ENCODE results near the gene C1R. TPM values are rescaled to one million over a fixed set of nuclear protein-coding genes. Genes with fewer than 3 reads are reported as not detected.

The C1R gene
- total RNA-seq, 1 donor from 2014 or later = 82.9 TPM

DNA sequence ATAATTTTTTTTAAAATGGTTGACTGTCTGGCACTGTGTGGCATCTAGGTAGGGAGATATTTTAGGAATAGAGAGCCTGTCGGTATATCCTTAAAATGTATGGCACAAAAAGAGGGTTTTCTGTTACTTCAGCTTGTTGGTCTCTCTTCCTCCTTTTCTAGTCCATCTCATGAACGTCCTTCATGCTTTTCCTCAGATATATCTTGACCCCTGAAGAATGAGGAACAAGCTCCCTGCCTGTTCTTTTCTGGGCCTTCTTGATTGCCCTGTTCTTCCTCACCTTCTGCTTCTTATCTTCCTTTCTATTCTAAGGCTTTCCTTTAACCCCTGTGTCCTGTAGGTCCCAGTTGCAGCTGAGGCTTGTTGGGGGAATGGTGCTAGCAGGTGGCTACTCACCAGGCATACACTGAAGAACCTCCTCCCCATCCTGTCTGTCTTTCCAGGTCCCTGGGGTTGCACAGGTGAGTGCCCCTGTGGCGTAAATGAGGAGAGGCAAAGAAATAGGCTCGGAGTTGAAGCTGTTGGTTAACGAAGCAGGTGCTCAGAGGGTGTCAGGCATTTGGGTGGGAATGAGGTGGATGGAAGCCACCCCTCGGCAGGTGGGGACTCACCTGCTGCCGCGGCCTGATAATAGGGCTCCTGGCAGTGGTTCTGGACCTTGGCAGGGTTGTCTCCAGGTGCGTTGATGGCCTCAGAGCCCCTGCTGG is 7.2 kb upstream of the C1R start:
- DNase-seq (ENCODE audit: low read depth) = no peak

DNA sequence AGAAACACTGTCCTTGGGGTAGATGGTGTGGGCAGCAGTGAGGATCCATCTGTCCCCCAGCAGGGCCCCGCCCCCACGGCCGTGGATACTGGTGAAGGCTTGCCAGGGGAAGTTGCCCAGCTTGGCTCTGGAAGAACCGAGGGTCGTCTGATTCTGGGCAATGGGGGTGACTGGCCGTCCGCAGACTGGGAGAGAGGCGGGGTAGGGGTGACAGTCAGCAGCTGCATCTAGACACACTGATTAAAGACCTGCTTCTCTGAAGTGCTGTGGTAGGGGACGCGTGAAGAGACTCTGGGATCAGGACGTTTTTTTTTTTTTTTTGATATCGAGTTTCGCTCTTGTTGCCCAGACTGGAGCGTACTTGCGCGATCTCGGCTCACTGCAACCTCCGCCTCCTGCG is 4.7 kb upstream of the C1R start:
- DNase-seq (ENCODE audit: low read depth) = no peak

DNA sequence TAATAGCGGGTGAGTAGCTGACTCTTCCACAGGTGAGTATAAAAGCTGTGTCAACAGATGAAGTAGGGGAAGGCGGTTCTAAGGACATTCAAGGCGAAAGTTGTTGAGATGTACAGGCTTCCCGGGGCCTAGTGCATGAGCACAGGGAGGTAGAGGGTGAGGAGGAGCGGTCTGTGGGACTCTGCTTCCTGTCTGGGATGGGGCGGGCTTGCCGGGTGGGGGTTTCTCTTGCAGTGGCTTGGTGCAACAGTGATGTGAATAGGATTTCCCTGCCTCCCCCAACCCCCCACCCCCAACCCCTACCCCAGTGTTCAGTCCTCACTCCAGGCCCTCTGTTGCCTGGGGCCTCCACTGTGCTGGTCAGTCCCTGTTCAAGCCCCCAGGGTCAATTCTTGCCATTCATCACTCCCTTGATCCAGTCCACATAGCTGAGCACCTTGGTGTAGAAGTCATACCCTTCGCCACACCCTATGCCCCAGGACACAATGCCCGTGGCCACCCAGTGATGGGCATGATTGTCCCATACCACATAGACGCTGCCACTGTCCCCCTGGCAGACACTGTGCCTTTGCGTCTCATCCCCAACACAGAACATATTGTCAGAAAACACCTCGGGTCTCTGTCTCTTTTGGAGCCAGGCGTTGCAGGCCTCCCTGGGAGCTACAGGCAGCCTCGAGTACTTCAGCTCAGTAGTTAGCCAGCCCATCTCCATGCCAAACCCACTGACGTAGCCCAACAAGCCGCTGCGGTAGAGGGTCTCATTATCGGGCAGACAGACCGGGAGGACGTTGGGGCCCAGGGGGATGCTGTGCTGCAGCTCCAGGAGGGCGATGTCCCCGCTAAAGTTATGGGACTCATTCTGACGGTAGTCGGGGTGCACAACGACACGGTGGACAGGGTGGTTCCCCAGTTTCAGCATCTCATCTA is 4.0 kb upstream of the C1R start:
- no peak for DNase-seq (ENCODE audit: low read depth)

DNA sequence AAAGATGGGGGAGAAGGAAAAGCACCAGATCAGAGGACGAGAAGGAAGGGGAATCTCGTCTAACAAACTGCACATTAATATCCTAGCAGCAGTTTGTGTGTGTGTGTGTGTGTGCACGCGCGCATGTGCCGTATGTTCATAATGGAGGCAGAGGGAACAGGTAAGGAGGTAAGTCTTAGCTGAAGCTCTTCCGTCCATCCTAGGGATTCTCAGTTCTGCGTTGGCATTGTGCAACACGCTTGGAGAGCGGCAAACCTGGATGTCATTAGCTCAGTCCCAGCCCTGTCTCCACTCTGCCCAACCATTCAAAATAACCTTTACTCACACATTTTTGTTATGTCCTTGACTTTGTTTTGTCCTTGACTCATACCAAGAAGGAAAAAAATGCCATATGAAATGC is 1.6 kb upstream of the C1R start:
- no peak for DNase-seq (ENCODE audit: low read depth)

DNA sequence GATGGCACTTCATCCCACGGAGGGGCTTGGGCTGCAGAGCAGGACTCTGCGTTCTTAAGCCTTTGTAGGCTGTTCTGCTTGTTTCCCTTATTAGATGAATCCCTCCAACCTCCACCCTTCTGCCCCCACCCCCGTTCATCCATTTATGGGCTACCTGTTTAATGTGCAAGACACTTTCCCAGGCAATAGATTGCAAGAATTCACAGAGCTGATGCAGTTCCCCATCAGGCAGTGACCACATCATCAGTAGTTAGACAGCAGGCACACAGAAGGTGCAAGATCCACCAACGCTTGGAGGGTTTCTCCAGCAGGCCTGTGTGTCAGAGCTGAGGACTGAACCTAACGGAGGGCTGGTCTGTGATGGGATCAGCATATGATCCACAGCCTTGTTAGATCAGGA is 1.2 kb upstream of the C1R start:
- no peak for DNase-seq (ENCODE audit: low read depth)

DNA sequence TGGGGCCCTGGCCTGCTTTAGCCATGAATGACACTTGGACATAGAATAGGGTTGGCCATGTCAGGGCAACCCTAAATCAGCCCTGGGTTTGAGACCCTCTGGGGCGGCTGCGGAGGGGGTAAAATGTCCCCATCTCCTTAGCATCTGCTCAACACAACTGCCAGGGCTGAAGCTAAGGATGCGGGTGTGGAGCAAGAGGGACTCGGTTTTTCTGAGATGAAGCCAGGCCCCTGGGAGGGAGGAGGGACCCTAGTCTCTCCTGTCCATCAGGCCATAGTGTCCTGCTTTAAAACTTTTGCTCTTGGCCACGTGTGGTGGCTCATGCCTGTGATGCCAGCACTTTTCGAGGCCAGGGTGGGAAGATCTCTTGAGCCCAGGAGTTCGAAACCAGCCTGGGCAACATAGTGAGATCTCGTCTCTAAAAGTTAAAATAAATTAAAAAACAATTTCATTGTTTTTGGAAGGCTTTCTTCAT is 778 bp upstream of the C1R start:
- no peak for DNase-seq (ENCODE audit: low read depth)

DNA sequence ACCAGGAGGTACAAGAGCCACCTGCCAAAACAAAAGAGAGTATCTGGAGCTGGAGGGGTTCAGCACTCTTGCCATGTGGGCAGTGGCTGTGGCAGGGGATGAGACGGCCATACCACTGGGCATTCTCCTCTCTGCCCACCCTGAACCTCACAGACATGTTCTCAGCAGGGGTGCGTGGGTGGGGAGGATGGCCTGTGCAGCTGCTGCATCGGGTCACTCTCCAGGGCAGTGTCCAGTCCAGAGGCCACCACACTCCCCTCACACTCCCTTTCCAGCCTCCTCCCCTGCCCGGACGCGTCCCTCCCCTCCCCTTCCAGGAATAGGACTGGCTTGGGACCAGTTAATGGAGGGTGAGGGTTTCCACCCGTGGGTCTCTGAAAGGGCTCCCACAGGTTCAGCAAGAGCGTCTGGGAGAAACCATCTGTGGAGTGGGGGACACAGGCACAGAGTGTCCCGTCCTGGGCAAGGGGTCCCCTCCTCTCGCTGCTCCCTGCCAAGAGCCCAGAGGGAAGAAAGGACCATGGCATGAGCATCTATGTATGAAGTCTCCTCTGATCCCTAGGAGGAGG is 501 bp downstream of the C1R start:
- no peak for DNase-seq (ENCODE audit: low read depth)

DNA sequence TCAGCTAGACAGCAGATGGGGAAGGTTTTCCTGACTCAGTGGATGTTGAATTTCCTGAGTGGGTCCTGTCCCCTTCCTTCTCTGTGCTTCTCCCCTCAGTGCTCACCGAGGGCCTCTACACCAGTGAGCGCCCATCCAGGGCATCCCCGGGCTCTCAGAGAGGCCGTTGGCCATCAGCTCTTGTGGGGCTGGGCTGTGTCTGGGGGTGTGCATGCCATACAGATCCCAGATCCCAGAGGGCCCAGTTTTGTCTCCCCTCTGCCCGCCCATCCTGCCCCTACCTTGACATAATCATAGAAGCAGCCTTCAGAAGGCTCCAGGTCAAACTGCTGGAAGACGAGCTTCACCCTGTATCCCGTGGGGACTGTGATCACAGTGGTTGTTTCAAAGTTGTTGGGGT is 1.1 kb downstream of the C1R start:
- DNase-seq (ENCODE audit: low read depth) = no peak

DNA sequence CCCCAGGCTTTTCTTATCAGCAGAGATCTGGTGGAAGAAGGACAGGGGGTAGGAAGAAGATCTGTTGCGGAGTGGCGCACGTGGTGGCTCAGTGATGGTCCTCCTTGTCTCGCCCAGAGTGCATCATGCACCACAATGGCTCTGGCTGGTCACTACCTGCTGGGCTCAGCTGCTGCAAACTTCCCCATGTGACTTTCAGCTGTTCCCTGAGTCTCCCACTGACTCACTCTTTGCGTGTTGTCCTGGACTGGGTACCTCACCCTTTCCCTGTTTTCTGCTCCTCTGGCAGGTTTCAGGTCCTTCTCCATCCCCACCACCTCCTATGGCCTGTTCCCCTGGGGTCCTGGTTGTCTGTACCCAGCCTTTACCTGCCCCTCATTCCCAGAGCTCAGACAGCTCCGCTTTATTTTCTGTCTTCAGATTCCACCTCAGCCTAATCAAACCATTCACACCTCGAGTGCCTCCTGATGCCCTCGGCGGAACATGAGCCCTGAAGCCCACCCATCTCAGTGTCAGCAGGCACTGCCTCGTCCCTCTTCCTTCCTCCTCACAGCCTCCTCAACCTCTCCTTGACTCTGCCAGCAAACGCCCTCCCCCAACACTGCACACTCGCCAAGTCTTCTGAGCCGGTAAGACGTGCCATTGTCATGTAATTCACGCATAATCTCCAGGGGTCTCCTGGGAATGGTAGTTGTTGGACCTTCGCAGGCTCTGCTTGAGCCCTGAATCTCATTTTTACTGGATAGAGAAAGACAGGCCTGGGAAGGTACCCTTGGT is 1.8 kb downstream of the C1R start:
- DNase-seq (ENCODE audit: low read depth) = no peak

DNA sequence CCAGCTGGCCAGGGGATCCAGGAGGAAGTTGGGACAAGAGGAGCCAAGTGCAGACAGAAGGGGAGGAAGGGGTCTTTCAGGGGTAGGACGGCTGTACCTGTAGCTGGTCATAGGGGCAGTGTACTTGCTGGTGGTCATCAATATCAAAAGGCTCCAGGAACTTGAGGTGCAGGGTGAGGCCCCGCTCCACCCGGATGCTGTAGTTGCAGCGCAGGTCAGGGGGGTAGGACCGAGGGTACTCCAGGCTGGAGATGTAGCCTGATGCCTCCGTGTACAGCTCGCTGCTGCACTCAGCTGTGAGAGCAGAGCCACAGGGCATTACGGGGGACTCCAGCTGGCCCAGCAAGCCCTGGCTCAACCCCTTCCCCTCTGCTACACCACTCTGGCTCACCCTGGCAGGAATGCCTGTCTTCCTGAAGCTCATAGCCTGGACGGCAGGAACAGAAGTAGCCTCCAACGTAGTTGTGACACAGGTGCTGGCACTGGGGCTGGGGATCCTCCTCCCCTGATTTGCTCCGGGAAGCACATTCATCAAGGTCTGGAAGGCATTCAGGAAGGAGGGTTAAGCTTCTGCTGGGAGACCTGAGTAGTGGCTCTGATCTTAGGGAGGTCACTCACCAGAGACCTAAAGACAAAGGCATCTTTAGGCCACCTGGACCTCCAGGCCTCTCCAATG is 2.9 kb downstream of the C1R start:
- no peak for DNase-seq (ENCODE audit: low read depth)

DNA sequence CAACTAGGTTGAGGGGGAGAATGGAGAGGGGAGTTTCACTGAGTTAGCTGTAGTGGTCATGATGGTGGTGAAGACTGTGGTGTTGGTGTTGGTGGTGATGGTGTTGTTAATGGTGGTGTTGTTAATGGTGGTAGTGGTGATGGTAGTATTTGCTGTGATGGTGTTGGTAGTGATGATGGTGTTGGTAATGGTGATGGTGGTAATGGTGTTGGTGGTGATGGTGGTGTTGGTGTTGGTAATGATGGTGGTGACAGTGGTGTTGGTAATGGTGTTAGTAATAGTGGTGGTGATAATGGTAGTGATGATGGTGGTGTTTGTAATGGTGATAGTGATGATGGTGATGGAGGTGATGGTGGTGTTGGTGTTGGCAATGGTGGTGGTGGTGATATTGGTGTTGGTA is 9.1 kb downstream of the C1R start:
- no peak for DNase-seq (ENCODE audit: low read depth)

DNA sequence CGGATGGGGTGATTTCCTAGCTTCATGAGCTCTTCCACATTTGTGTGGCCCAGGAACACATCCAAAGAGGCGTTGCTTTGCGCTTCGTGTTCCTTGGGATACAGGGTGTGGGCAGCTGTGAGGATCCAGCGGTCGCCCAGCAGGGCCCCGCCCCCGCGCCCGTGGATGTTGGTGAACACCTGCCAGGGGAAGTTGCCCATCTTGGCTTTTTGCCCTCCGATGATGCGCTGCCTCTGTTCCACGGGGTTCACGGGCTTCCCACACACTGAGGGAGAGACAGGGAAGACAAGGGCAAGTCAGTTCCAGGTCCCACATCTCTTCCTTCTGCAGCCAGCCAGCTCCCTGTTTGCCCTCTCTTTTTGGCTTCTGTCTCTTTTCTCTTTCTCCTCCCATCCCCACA is 11.2 kb downstream of the C1R start:
- no peak for DNase-seq (ENCODE audit: low read depth)

DNA sequence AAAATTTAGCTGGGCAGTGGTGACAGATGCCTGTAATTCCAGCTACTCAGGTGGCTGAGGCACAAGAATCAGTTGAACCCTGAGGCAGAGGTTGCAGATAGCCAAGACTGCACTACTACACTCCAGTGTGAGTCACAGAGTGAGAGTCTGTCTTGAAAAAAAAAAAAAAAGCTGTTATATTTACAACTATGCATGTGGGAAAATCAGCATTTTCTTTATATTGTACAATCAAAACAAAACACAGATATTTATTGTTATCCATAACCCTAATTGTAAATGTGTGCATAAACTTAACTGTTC is 12.5 kb downstream of the C1R start:
- DNase-seq (ENCODE audit: low read depth) = peak; percentile 85

DNA sequence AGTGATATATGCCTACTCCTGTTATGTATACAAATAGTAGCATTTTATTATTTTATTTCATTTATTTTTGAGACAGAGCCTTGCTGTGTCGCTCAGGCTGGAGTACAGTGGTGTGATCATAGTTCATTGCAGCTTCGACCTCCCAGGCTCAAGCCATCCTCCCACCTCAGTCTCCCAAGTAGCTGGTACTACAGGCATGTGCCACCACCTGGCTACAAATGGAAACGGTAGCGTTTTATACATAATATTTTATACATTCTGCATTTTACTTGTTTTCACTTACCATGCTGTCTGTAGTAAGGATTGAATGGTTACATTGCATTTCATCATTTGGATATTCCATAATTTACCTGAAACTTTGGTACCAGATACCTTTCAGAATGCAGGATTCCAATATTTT is 14.1 kb downstream of the C1R start:
- no peak for DNase-seq (ENCODE audit: low read depth)

DNA sequence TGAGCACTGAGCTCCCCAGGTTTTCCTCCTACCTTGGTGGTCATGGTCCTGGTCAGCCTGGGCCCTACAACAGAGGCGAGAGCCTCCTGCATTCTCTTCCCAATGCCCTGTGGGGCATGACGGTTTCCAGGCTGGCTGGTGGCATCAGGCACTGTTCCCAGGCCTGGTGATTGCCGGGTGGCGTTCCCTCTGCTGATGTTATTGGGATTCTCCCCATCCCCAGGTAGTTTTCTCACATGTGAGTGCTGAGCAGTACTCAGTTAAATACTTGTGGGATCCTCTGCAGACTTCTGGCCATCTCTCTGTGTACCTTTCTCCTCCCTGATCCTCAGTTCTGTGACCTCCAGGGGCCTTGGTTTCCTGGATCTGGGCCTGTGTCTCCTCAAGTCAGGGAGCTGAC is 15.8 kb downstream of the C1R start:
- no peak for DNase-seq (ENCODE audit: low read depth)

DNA sequence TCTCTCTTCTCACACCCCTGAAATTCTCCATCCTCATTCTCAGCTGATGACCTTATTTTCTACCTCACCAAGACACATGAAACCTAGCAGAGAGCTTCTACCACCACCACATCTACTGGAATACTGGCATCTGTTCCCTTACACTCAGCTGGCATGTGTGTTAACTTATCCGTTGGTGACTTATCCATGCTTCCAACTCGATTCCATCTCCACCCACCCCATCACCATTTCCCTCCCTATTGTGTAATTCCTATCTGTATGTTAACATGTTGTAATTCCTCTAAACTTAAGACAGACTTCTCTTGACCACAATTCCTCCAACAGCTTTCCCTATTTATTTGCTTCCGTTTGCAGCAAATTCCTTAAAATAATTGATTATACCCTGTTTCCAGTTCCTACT is 16.3 kb downstream of the C1R start:
- no peak for DNase-seq (ENCODE audit: low read depth)

DNA sequence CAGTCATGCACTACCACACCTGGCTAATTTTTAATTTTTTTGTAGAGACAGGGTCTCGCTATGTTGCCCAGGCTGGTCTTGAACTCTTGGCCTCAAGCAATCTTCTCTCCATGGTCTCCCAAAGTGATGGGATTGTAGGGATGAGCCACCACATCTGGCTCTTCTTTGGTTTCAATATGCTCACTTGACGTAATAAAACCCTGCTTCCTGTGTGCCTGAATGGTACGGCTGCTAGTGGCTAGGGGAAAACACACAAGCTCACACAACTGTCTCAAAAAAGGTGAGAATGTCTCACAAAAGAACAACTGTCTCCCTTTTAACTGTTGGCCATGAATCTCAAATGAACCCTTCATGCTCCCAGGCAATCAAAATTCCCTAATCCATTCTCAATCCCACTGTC is 16.7 kb downstream of the C1R start:
- DNase-seq (ENCODE audit: low read depth) = no peak

DNA sequence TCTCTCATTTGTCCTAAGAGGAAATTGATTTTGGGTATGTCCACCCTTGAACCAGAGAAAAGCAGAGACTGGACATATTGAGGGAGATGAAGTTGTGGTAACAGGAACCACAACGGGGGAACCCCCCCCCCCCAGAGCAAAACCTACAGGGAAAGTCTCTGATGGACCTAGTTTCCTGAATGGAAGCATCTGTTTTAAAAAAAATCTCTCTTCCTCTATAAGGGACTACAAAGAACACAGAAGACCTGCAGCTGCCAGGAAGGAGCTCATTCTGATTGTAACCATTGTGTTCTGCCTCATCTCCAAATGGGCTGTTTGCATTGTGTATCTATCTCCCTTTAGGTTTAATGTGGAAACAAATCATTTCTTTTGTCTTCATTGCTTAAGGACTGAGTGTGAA is 18.3 kb downstream of the C1R start:
- no peak for DNase-seq (ENCODE audit: low read depth)

DNA sequence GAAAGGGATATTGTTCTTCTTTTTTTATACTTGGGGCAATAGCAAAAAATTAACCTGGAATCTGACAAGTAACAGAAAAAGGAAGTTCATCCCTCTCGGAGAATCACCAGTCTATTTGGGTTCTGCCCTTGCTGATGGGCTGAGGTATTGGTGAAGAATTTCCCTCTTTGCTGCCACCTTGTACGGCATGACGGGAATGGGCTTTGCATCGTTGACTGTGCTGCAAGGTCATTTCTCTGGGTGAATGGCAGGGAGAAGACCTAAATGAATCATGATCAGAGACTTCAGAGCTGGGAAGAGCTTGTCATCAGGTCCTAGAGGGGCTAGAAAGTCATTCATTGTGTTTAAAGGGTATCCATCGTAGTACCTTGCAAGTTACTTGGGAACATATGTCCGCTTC is 19.7 kb downstream of the C1R start:
- DNase-seq (ENCODE audit: low read depth) = no peak

DNA sequence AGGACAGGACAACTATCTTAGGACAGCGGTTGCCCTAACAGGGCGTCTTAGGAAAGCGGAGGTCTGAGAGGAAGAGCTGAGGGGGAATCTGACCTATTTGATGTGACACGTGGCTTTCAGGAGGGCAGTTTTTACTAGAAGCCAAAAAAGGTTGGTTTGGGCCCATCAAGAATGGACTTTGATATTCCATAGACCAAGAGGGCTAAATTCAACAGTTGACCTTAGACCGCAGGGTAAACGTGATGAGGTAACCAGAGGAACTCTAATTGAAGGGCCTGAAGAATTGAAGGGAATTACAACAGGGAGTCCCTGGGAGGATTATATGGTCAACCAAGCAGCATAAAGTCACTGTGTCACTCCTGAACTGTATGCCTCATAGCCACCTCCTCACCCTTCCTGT is 20.2 kb downstream of the C1R start:
- peak; percentile 41 for DNase-seq (ENCODE audit: low read depth)

DNA sequence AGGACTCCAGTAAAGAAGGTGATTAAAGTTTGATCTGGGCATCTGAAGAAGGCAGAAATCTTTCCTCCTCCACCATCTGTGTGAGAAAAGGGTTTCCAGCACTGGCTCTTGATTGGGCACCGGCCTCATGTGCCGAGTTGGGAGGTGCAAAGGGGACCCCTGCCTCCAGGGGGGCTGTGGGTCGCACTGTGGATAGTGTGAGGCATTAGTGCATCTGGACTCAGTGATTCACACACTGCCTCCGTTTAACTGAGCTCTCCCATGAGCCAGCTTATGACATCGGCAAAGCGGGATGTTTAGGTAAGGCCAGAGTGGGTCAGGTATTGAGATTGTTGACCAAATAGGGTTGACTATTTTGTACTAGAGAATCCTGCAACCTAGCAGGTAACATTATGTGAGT is 22.9 kb downstream of the C1R start:
- DNase-seq (ENCODE audit: low read depth) = no peak

DNA sequence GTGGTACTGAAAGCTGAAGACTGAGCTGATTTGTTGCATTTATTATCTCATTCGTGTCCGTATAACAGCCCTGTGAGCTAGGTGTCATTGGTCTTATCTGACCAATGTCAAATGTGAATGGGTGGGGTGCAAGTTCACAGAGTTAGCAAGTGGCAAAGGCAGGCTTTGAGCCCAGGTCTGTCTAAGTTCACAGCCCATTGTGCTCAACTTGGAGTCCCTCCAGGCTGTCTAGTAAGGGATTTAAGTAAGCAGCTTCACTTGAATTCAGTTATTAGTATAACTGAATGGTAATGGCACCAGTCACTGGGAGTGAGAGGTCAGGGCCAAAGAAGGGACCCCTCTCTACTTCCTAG is 23.3 kb downstream of the C1R start:
- DNase-seq (ENCODE audit: low read depth) = no peak

Data from renal cortical epithelial cell (primary cell).